H1 (cell line): ENCODE measurements around the gene NELFB.

Experiments
- CTCF ChIP-seq, 3 experiments: IDR thresholded peaks; 1 replicate in 2 of 3; 2 replicates in 1 of 3; pipeline versions ENCODE4 v1.5.1 to v1.6.1; 2011; ENCODE audit warnings: low read length in 3 of 3, mild to moderate bottlenecking in 3 of 3, inconsistent platforms in 2 of 3, low read depth in 1 of 3, moderate library complexity in 1 of 3; ENCODE audit not compliant: insufficient read depth in 1 of 3; ENCODE audit errors: control extremely low read depth in 1 of 3
- POLR2A ChIP-seq, 2 experiments: IDR thresholded peaks; 1 replicate in 1 of 2; 2 replicates in 1 of 2; pipeline ENCODE4 v1.6.1; 2011; ENCODE audit warnings: low read depth in 2 of 2, low read length in 2 of 2, mild to moderate bottlenecking in 2 of 2; ENCODE audit errors: control extremely low read depth in 1 of 2
- SIX5 ChIP-seq: IDR thresholded peaks from 2 replicates; pipeline ENCODE4 v1.6.1; 2011; ENCODE audit warnings: mild to moderate bottlenecking, low read depth, low read length
- SUZ12 ChIP-seq: fragments of 200-600 bp; sonication (generic); IDR thresholded peaks from 2 replicates; pipeline ENCODE4 v1.6.1; 2012; ENCODE audit warnings: mild to moderate bottlenecking, inconsistent platforms, low read length, moderate library complexity, mixed read lengths

- TF ChIP-seq CTCF (IDR thresholded peaks at IDR 0.05; ENCODE audit: control extremely low read depth in 1 of 3, insufficient read depth in 1 of 3, low read depth in 1 of 3, low read length in 3 of 3), result no peak
- no peak for TF ChIP-seq SIX5
- no peak for TF ChIP-seq SUZ12
- TF ChIP-seq POLR2A (IDR thresholded peaks at IDR 0.05; ENCODE audit: control extremely low read depth in 1 of 2, low read depth in 2 of 2, low read length in 2 of 2), result no peak
Measured at GRCh38 chr9:137273095-137273490, 18.0 kb downstream of the NELFB start.
